ENCODE measurements around the gene SLC29A3. TPM values are rescaled to one million over a fixed set of nuclear protein-coding genes. Genes with fewer than 3 reads are reported as not detected.

SLC29A3 gene
- total RNA-seq, 1 experiment from 2014 or later, result 9.2 TPM

DNA sequence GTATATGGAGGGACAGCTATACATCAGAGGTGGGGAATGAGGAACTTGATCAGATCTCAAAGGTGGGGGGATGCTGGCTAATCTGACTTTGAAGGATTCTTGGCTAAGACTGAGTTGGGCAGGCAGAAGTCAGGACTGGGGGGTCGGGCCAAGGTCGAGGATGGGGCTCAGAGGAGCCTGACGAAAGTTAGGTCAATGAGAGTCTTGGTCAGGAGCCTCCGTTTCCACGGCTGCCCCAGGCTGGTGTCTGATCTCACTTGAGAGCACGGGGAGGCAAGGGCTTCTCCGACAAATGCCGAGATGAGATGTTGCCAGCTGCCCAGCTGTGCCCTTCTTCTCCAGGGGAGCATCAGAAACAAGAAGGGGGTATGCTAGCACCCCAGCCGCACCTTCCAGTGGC is 5.7 kb downstream of the SLC29A3 start:
- no peak overlapping the region for H3K4me2 ChIP-seq (ENCODE audit: insufficient read depth, insufficient read length, low read length)
- no peak overlapping the region for H2BK15ac ChIP-seq (ENCODE audit: low read depth, low read length)
- H3K79me2 ChIP-seq (ENCODE audit: insufficient read depth, low read length), result no peaks in the 10 kb centered on the region
- H3K27me3 Mint-ChIP-seq (ENCODE audit: low read depth), result no peaks in the 10 kb centered on the region
- no peak overlapping the region for H4K8ac ChIP-seq (replicated peaks; ENCODE audit: insufficient read length, low read depth, low read length)
- H2AFZ ChIP-seq (ENCODE audit: low read length), result no peak overlapping the region
- H3K9ac ChIP-seq (ENCODE audit: extremely low read depth, insufficient read length, low read length), result no peak overlapping the region
- no peak overlapping the region for H4K5ac ChIP-seq (ENCODE audit: insufficient read length, low read depth, low read length)
- no peak overlapping the region for H2BK20ac ChIP-seq (ENCODE audit: low read depth, low read length, poor library complexity, severe bottlenecking)
- no peak overlapping the region for H3K4ac ChIP-seq (ENCODE audit: low read depth, low read length)
- H3K56ac ChIP-seq (ENCODE audit: insufficient read length, low read depth, low read length), result no peak overlapping the region
- no peaks in the 10 kb centered on the region for H3K79me1 ChIP-seq (ENCODE audit: insufficient read depth, low read depth, low read length, poor library complexity, severe bottlenecking)
- no peak overlapping the region for H2BK12ac ChIP-seq (ENCODE audit: insufficient read length, low read depth, low read length)
- DNase-seq, result no peak
- H3T11ph ChIP-seq (ENCODE audit: low read length), result no peak overlapping the region
- peaks cover 7% of the 10 kb centered on the region in 2 experiments for H3K4me1 Mint-ChIP-seq
- H3K4me1 ChIP-seq (ENCODE audit: insufficient read depth, low read length), result no peaks in the 10 kb centered on the region
- H3K4me3 Mint-ChIP-seq, result no peak overlapping the region
- TF ChIP-seq, protein P1, sequence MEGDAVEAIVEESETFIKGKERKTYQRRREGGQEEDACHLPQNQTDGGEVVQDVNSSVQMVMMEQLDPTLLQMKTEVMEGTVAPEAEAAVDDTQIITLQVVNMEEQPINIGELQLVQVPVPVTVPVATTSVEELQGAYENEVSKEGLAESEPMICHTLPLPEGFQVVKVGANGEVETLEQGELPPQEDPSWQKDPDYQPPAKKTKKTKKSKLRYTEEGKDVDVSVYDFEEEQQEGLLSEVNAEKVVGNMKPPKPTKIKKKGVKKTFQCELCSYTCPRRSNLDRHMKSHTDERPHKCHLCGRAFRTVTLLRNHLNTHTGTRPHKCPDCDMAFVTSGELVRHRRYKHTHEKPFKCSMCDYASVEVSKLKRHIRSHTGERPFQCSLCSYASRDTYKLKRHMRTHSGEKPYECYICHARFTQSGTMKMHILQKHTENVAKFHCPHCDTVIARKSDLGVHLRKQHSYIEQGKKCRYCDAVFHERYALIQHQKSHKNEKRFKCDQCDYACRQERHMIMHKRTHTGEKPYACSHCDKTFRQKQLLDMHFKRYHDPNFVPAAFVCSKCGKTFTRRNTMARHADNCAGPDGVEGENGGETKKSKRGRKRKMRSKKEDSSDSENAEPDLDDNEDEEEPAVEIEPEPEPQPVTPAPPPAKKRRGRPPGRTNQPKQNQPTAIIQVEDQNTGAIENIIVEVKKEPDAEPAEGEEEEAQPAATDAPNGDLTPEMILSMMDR (conservative IDR thresholded peaks at IDR 0.05), result no peak
- H2BK120ac ChIP-seq (ENCODE audit: low read depth, low read length, poor library complexity, severe bottlenecking), result no peak overlapping the region
- no peak overlapping the region for H3K18ac ChIP-seq (ENCODE audit: insufficient read length, low read depth, low read length)
- H3K36me3 Mint-ChIP-seq (ENCODE audit: insufficient read depth in 1 of 3, low read depth in 3 of 3), result peaks cover 11 to 32% (median 24%) of the 10 kb centered on the region in 3 experiments; a peak in 6 of 7 replicates
- no peak overlapping the region for H3K27ac ChIP-seq (ENCODE audit: insufficient read length, low read depth, low read length)
- no CpG with 5 or more reads among the region's 9 CpGs for WGBS (ENCODE audit: extremely low coverage, insufficient read length, low lambda C conversion rate)
- no peak overlapping the region for H3K14ac ChIP-seq (ENCODE audit: insufficient read depth, low read length)
- H3K23ac ChIP-seq (ENCODE audit: insufficient read length, low read depth, low read length), result no peak overlapping the region
- H2BK5ac ChIP-seq (ENCODE audit: insufficient read length, low read length), result no peak overlapping the region
- peaks cover 1% of the 10 kb centered on the region for H3K23me2 ChIP-seq (ENCODE audit: insufficient read length, low read depth, low read length, poor library complexity, severe bottlenecking)
- H4K20me1 ChIP-seq (ENCODE audit: control insufficient read depth, insufficient read depth, insufficient read length), result no peaks in the 10 kb centered on the region
- no peak overlapping the region for H3K27ac Mint-ChIP-seq
- no peaks in the 10 kb centered on the region for H3K27me3 ChIP-seq (ENCODE audit: insufficient read depth, low read length)
- no peaks in the 10 kb centered on the region for H3K9me3 Mint-ChIP-seq
- no peak overlapping the region for H4K91ac ChIP-seq (ENCODE audit: insufficient read length, low read depth, low read length)
- H2AK5ac ChIP-seq (ENCODE audit: insufficient read length, low read length), result no peak overlapping the region
- no peaks in the 10 kb centered on the region for H3K9me3 ChIP-seq (ENCODE audit: control insufficient read depth, low read depth, low read length)

Data from H9 (cell line).